ENCODE data around the gene CNGB1. TPM values are rescaled to one million over a fixed set of nuclear protein-coding genes. Genes with fewer than 3 reads are reported as not detected.

The CNGB1 gene
- total and polyA plus RNA-seq, 8 donors, result 0.03 to 0.43 (median 0.05) TPM; not detected in 3

- no peak for TF ChIP-seq CTCF (IDR thresholded peaks at IDR 0.05)
- Histone ChIP-seq H3K36me3 (no peaks in the 10 kb centered on the region), H3K27ac (no peak overlapping the region), H3K4me3 (no peak overlapping the region), H3K4me1 (peaks cover 0 to 19% (median 6%) of the 10 kb centered on the region in 3 donors), H3K27me3 (no peaks in the 10 kb centered on the region), H3K9me3 (no peaks in the 10 kb centered on the region)
- no peak for DNase-seq
- intact Hi-C loops (cut with DNase I), result no loop called here
- no peak for FAIRE-seq
- 88 to 94% methylated on average over 1 of the region's 1 CpG for WGBS, 2 donors
- ATAC-seq, result no peak
Observed at GRCh38 chr16:57886427-57886826, 84.5 kb downstream of the CNGB1 start.

GRCh38 chr16:57884655-57885133 lies 86.2 kb downstream of the CNGB1 start:
- WGBS, 2 donors, result 76% methylated on average over 7 of the region's 7 CpGs
- no peaks in the 10 kb centered on the region for H3K27me3 ChIP-seq
- H3K36me3 ChIP-seq, result no peaks in the 10 kb centered on the region
- no peak overlapping the region for H3K27ac ChIP-seq
- no peak overlapping the region for H3K4me3 ChIP-seq
- intact Hi-C loops (cut with DNase I), result no loop called here
- TF ChIP-seq CTCF (IDR thresholded peaks at IDR 0.05), result no peak
- peaks cover 0 to 4% (median 0%) of the 10 kb centered on the region in 3 donors for H3K4me1 ChIP-seq
- DNase-seq (no peak), ATAC-seq (no peak), FAIRE-seq (no peak)
- H3K9me3 ChIP-seq, result no peaks in the 10 kb centered on the region

GRCh38 chr16:57883953-57884654 lies 86.8 kb downstream of the CNGB1 start:
- 46 to 57% methylated on average over 46 to 51 of the region's 51 CpGs for WGBS, 2 donors
- no peak for TF ChIP-seq CTCF (IDR thresholded peaks at IDR 0.05)
- Histone ChIP-seq H3K36me3 (no peaks in the 10 kb centered on the region), H3K4me3 (no peak overlapping the region), H3K4me1 (peaks cover 0 to 3% (median 0%) of the 10 kb centered on the region in 3 donors), H3K27me3 (no peaks in the 10 kb centered on the region), H3K9me3 (no peaks in the 10 kb centered on the region), H3K27ac (no peak overlapping the region)
- ATAC-seq, result no peak
- no peak for DNase-seq
- intact Hi-C loops (cut with DNase I), result no loop called here
- no peak for FAIRE-seq

GRCh38 chr16:57883480-57883879 lies 87.4 kb downstream of the CNGB1 start:
- no peak for FAIRE-seq
- H3K27me3 ChIP-seq, result no peaks in the 10 kb centered on the region

More at GRCh38 chr16:57883480-57883879, 87.4 kb downstream of the CNGB1 start:
- Histone ChIP-seq H3K4me3 (no peak overlapping the region), H3K36me3 (no peaks in the 10 kb centered on the region), H3K27ac (no peak overlapping the region), H3K4me1 (peaks cover 0 to 3% (median 0%) of the 10 kb centered on the region in 3 donors), H3K9me3 (no peaks in the 10 kb centered on the region)
- ATAC-seq, result no peak
- no peak for TF ChIP-seq CTCF (IDR thresholded peaks at IDR 0.05)
- DNase-seq, result no peak
- WGBS, 2 donors, result 72 to 90% methylated on average over 4 of the region's 4 CpGs
- intact Hi-C loops (cut with DNase I), result no loop called here
